WTC11 (cell line): ENCODE measurements around the gene MUC6. TPM values are rescaled to one million over a fixed set of nuclear protein-coding genes. Genes with fewer than 3 reads are reported as not detected.

ENCODE experiments used
- ATAC-seq: fragments of 200-7000 bp; cut with Tn5 transposase; 2 replicates; pipeline ENCODE4 v1.10.0; 2021; ENCODE audit warnings: mild to moderate bottlenecking, moderate library complexity
- CTCF ChIA-PET: fragments of 300-600 bp; sonication (Branson Sonifier 250); formaldehyde crosslinking; loops from one replicate; lab custom pipeline; 2021; ENCODE audit warnings: antibody characterized with exemption; lab: Charles Lee
- POLR2A ChIA-PET: fragments of 350-600 bp; sonication (Branson Sonifier 250); formaldehyde crosslinking; loops from one replicate; lab custom pipeline; 2021; ENCODE audit warnings: antibody characterized with exemption; lab: Charles Lee
- DNase-seq: peaks from one replicate; pipeline ENCODE4 v3.0.0; 2021; ENCODE audit warnings: low spot score
- H3K27ac Mint-ChIP-seq: 2 replicates; pipeline ENCODE4 v1.8.0; 2021; ENCODE audit warnings: mixed read lengths
- H3K27me3 Mint-ChIP-seq: 2 replicates; pipeline ENCODE4 v1.8.0; 2021; ENCODE audit warnings: low read depth, mild to moderate bottlenecking, moderate library complexity, mixed read lengths
- H3K36me3 Mint-ChIP-seq: 2 replicates; pipeline ENCODE4 v1.8.0; 2021; ENCODE audit warnings: mixed read lengths
- H3K4me1 Mint-ChIP-seq: 2 replicates; pipeline ENCODE4 v1.8.0; 2022; ENCODE audit warnings: mixed read lengths
- H3K4me3 Mint-ChIP-seq: 2 replicates; pipeline ENCODE4 v1.8.0; 2021; ENCODE audit warnings: mild to moderate bottlenecking, moderate library complexity, mixed read lengths
- H3K9me3 Mint-ChIP-seq: 2 replicates; pipeline ENCODE4 v1.8.0; 2021; ENCODE audit warnings: mixed read lengths
- AR ChIP-seq: fragments of 250-450 bp; sonication (Bioruptor Pico); IDR thresholded peaks from 2 replicates; pipeline ENCODE4 v1.9.0; 2021; ENCODE audit warnings: mild to moderate bottlenecking
- ATF6 ChIP-seq: sonication (generic); formaldehyde crosslinking; IDR thresholded peaks from 2 replicates; pipeline ENCODE4 v1.8.1; 2023; ENCODE audit warnings: mild to moderate bottlenecking, missing genetic modification reagents
- E2F4 ChIP-seq: sonication (generic); formaldehyde crosslinking; IDR thresholded peaks from 2 replicates; pipeline ENCODE4 v1.8.1; 2022; ENCODE audit warnings: low read depth, mild to moderate bottlenecking, moderate library complexity, missing genetic modification reagents, borderline replicate concordance
- FOXP4 ChIP-seq: sonication (generic); formaldehyde crosslinking; IDR thresholded peaks from 2 replicates; pipeline ENCODE4 v1.8.0; 2022; ENCODE audit warnings: mild to moderate bottlenecking, missing genetic modification reagents
- GRHL2 ChIP-seq: fragments of 250-450 bp; sonication (Bioruptor Pico); IDR thresholded peaks from 2 replicates; pipeline ENCODE4 v1.8.0; 2022; ENCODE audit warnings: mild to moderate bottlenecking, moderate library complexity; ENCODE audit not compliant: insufficient replicate concordance, severe bottlenecking
- IRF2 ChIP-seq: sonication (generic); formaldehyde crosslinking; IDR thresholded peaks from 2 replicates; pipeline ENCODE4 v1.8.0; 2022; ENCODE audit warnings: low read depth, missing genetic modification reagents, borderline replicate concordance
- KAT7 ChIP-seq: sonication (generic); formaldehyde crosslinking; IDR thresholded peaks from 2 replicates; pipeline ENCODE4 v1.8.1; 2023; ENCODE audit warnings: missing genetic modification reagents, mild to moderate bottlenecking, borderline replicate concordance
- MAX ChIP-seq: sonication (generic); formaldehyde crosslinking; IDR thresholded peaks from 2 replicates; pipeline ENCODE4 v1.8.0; 2022; ENCODE audit warnings: mild to moderate bottlenecking, missing genetic modification reagents
- SMAD3 ChIP-seq: sonication (generic); formaldehyde crosslinking; IDR thresholded peaks from 2 replicates; pipeline ENCODE4 v1.8.0; 2022; ENCODE audit warnings: missing genetic modification reagents, mild to moderate bottlenecking, borderline replicate concordance
- SMAD4 ChIP-seq: sonication (generic); formaldehyde crosslinking; IDR thresholded peaks from 2 replicates; pipeline ENCODE4 v1.8.0; 2022; ENCODE audit warnings: mild to moderate bottlenecking, missing genetic modification reagents
- SOX15 ChIP-seq: fragments of 250-450 bp; sonication (Bioruptor Pico); IDR thresholded peaks from 2 replicates; pipeline ENCODE4 v1.9.0; 2021; ENCODE audit warnings: mild to moderate bottlenecking
- ZNF396 ChIP-seq: fragments of 250-450 bp; sonication (Bioruptor Pico); IDR thresholded peaks from 2 replicates; pipeline ENCODE4 v1.8.0; 2021; ENCODE audit warnings: mild to moderate bottlenecking, moderate library complexity, borderline replicate concordance
- ZNF423 ChIP-seq: fragments of 250-450 bp; sonication (Bioruptor Pico); IDR thresholded peaks from 2 replicates; pipeline ENCODE4 v2.1.2; 2022; ENCODE audit warnings: mild to moderate bottlenecking, moderate library complexity
- total RNA-seq: library from RNA; stranded (reverse); gene quantifications from 3 replicates; pipeline ENCODE4 v1.2.3, GENCODE V29; 2021

The MUC6 gene
- total RNA-seq, 1 experiment from 2014 or later: 0.13 TPM

GRCh38 chr11:1041471-1041870, 5.0 kb upstream of the MUC6 start:
- POLR2A ChIA-PET: no interaction called here
- H3K36me3 Mint-ChIP-seq: no peaks in the 10 kb centered on the region
- CTCF ChIA-PET: interaction anchor here (1.0 to 1.4 kb wide), 2 partner anchors 10 to 193 kb away, joined by 4 to 6 read pairs; no protein-coding TSS in a partner anchor
- ATAC-seq (no peak), DNase-seq (no peak)
- H3K4me1 Mint-ChIP-seq: no peaks in the 10 kb centered on the region
- no peak overlapping the region for H3K4me3 Mint-ChIP-seq
- TF ChIP-seq AR (CRISPR knock-in tag) (no peak), MAX (CRISPR knock-in tag) (no peak), SMAD4 (CRISPR knock-in tag) (no peak), SMAD3 (no peak), KAT7 (CRISPR knock-in tag) (no peak), ZNF396 (CRISPR knock-in tag) (no peak), ATF6 (CRISPR knock-in tag) (no peak), SOX15 (CRISPR knock-in tag) (no peak), FOXP4 (CRISPR knock-in tag) (no peak)
- no peak overlapping the region for H3K27ac Mint-ChIP-seq
- peaks cover 6% of the 10 kb centered on the region for H3K9me3 Mint-ChIP-seq
- H3K27me3 Mint-ChIP-seq: no peaks in the 10 kb centered on the region; the same call in 1 of the 2 replicates

GRCh38 chr11:1041149-1041467, 4.6 kb upstream of the MUC6 start:
- ChIA-PET POLR2A (no interaction called here), CTCF (interaction anchor here (1.0 kb wide), 1 partner anchor 10 kb away, joined by 4 read pairs; no protein-coding TSS in a partner anchor)
- no peak overlapping the region for H3K27ac Mint-ChIP-seq
- H3K4me1 Mint-ChIP-seq: no peaks in the 10 kb centered on the region
- ATAC-seq (no peak), DNase-seq (no peak)
- H3K4me3 Mint-ChIP-seq: no peak overlapping the region
- H3K36me3 Mint-ChIP-seq: no peaks in the 10 kb centered on the region
- no peaks in the 10 kb centered on the region; the same call in 1 of the 2 replicates for H3K27me3 Mint-ChIP-seq
- peaks cover 6% of the 10 kb centered on the region for H3K9me3 Mint-ChIP-seq
- TF ChIP-seq ZNF396 (CRISPR knock-in tag) (no peak), GRHL2 (CRISPR knock-in tag) (no peak), E2F4 (CRISPR knock-in tag) (no peak), ZNF423 (no peak), IRF2 (CRISPR knock-in tag) (no peak)
